ENCODE measurements around the gene LITAFD. TPM values are rescaled to one million over a fixed set of nuclear protein-coding genes. Genes with fewer than 3 reads are reported as not detected.

LITAFD gene
- total RNA-seq, 1 experiment from 2014 or later: not detected

- H3K9ac ChIP-seq (ENCODE audit: low read length): no peak overlapping the region
- no peak overlapping the region for H2AFZ ChIP-seq (ENCODE audit: low read depth, low read length, poor library complexity, severe bottlenecking)
- H3K4me3 ChIP-seq (replicated peaks in 1 of 2; ENCODE audit: low read depth in 1 of 2, low read length in 2 of 2): no peak overlapping the region
- intact Hi-C loops (cut with micrococcal nuclease): no loop called here
- TF ChIP-seq RAD21 (IDR thresholded peaks at IDR 0.05; ENCODE audit: low read depth): no peak
- TF ChIP-seq ELF1 (IDR thresholded peaks at IDR 0.05; ENCODE audit: borderline replicate concordance, low read depth): no peak
- no peak for TF ChIP-seq FOSL1 (IDR thresholded peaks at IDR 0.05; ENCODE audit: low read depth)
- no peak for TF ChIP-seq REST (IDR thresholded peaks at IDR 0.05; ENCODE audit: low read depth)
- TF ChIP-seq POLR2A (IDR thresholded peaks at IDR 0.05; ENCODE audit: borderline replicate concordance, extremely low read depth, insufficient read depth, insufficient read length): no peak
- TF ChIP-seq CEBPB (IDR thresholded peaks at IDR 0.05; ENCODE audit: low read depth): no peak
- TF ChIP-seq, protein P1, sequence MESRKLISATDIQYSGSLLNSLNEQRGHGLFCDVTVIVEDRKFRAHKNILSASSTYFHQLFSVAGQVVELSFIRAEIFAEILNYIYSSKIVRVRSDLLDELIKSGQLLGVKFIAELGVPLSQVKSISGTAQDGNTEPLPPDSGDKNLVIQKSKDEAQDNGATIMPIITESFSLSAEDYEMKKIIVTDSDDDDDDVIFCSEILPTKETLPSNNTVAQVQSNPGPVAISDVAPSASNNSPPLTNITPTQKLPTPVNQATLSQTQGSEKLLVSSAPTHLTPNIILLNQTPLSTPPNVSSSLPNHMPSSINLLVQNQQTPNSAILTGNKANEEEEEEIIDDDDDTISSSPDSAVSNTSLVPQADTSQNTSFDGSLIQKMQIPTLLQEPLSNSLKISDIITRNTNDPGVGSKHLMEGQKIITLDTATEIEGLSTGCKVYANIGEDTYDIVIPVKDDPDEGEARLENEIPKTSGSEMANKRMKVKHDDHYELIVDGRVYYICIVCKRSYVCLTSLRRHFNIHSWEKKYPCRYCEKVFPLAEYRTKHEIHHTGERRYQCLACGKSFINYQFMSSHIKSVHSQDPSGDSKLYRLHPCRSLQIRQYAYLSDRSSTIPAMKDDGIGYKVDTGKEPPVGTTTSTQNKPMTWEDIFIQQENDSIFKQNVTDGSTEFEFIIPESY (IDR thresholded peaks at IDR 0.05; ENCODE audit: extremely low read depth, insufficient replicate concordance, low read length): no peak
- no peak for TF ChIP-seq TCF7L2 (IDR thresholded peaks at IDR 0.05; ENCODE audit: borderline replicate concordance, extremely low read depth, insufficient read depth, insufficient read length)
- no peak for TF ChIP-seq EZH2 (IDR thresholded peaks at IDR 0.05)
- no peak for TF ChIP-seq JUND (IDR thresholded peaks at IDR 0.05)
- no peak for TF ChIP-seq SP1 (IDR thresholded peaks at IDR 0.05; ENCODE audit: low read depth)
- no peak for TF ChIP-seq POLR2AphosphoS5 (IDR thresholded peaks at IDR 0.05; ENCODE audit: low read depth, low read length)
- no peak for TF ChIP-seq ZFX (IDR thresholded peaks at IDR 0.05)
- TF ChIP-seq, protein P2, sequence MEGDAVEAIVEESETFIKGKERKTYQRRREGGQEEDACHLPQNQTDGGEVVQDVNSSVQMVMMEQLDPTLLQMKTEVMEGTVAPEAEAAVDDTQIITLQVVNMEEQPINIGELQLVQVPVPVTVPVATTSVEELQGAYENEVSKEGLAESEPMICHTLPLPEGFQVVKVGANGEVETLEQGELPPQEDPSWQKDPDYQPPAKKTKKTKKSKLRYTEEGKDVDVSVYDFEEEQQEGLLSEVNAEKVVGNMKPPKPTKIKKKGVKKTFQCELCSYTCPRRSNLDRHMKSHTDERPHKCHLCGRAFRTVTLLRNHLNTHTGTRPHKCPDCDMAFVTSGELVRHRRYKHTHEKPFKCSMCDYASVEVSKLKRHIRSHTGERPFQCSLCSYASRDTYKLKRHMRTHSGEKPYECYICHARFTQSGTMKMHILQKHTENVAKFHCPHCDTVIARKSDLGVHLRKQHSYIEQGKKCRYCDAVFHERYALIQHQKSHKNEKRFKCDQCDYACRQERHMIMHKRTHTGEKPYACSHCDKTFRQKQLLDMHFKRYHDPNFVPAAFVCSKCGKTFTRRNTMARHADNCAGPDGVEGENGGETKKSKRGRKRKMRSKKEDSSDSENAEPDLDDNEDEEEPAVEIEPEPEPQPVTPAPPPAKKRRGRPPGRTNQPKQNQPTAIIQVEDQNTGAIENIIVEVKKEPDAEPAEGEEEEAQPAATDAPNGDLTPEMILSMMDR (IDR thresholded peaks at IDR 0.05 in 2 of 3, conservative IDR thresholded peaks at IDR 0.05 in 1 of 3; ENCODE audit: borderline replicate concordance in 1 of 3, insufficient read depth in 1 of 3, low read depth in 2 of 3, low read length in 2 of 3): no peak
- TF ChIP-seq ZNF274 (IDR thresholded peaks at IDR 0.05; ENCODE audit: low read depth, low read length): no peak
- TF ChIP-seq SIN3A (IDR thresholded peaks at IDR 0.05; ENCODE audit: low read depth): no peak
- no peak for TF ChIP-seq SRF (IDR thresholded peaks at IDR 0.05; ENCODE audit: low read depth)
- TF ChIP-seq CBX3 (IDR thresholded peaks at IDR 0.05; ENCODE audit: low read depth): no peak
- 0 out of 2 replicates have a peak, but pooled peaks cover 3% of the 10 kb centered on the region for H4K20me1 ChIP-seq (ENCODE audit: insufficient read depth)
- H3K36me3 ChIP-seq (ENCODE audit: control insufficient read depth in 1 of 2, insufficient read depth in 2 of 2, low read length in 2 of 2): peaks cover 52 to 59% of the 10 kb centered on the region in 2 experiments
- no TSS peak for BruUV-seq (replicated peaks)
- H3K79me2 ChIP-seq (ENCODE audit: insufficient read depth, low read length): peaks cover 63% of the 10 kb centered on the region
- no peaks in the 10 kb centered on the region for H3K4me1 ChIP-seq (ENCODE audit: control insufficient read depth in 1 of 2, insufficient read depth in 2 of 2, low read length in 2 of 2)
- no peak for DNase-seq (ENCODE audit: low read depth, low spot score)
- no peak overlapping the region for H3K27ac ChIP-seq (ENCODE audit: low read depth, low read length)
- ATAC-seq: no peak
- H3K4me2 ChIP-seq (ENCODE audit: low read length): no peak overlapping the region
- ChIA-PET RAD21 (ENCODE audit: low non-redundant PET in 1 of 2, low total read pairs in 2 of 2, uncharacterized antibody in 2 of 2, unreplicated experiment in 2 of 2) (no interaction called here), CTCF (no interaction called here), POLR2A (no interaction called here)
- H3K27me3 ChIP-seq (ENCODE audit: insufficient read depth, low read length): no peaks in the 10 kb centered on the region
- H3K9me2 ChIP-seq (ENCODE audit: insufficient read depth): no peaks in the 10 kb centered on the region
- H3K9me3 ChIP-seq (ENCODE audit: control insufficient read depth in 1 of 2, insufficient read depth in 1 of 2, low read depth in 1 of 2, low read length in 2 of 2): no peaks in the 10 kb centered on the region
These were observed 38.6 kb downstream of the LITAFD start for GRCh38 chr16:8920645-8921346.
